CD14-positive monocyte (primary cell): ENCODE results near the gene SASH1. TPM values are rescaled to one million over a fixed set of nuclear protein-coding genes. Genes with fewer than 3 reads are reported as not detected.

Experiments used
- DNase-seq, 3 donors: peaks; one replicate each; pipeline ENCODE4 v3.0.0-alpha.2; 2011 to 2022
- H2AFZ ChIP-seq: 2 replicates; pipeline ENCODE4 v1.6.0; 2012; ENCODE audit warnings: mild to moderate bottlenecking, low read depth, low read length, inconsistent platforms; ENCODE audit not compliant: insufficient read depth, poor library complexity, severe bottlenecking
- H3K27ac ChIP-seq, 2 donors: 1 replicate in 1 of 2; 2 replicates in 1 of 2; pipeline ENCODE4 v1.5.1; 2012 to 2013; ENCODE audit warnings: low read length in 2 of 2, control low read depth in 1 of 2, inconsistent platforms in 1 of 2, low read depth in 1 of 2, mild to moderate bottlenecking in 1 of 2
- H3K27me3 ChIP-seq, 2 donors: one replicate each; pipeline versions ENCODE4 v1.6.0 to v1.6.1; 2011 to 2013; ENCODE audit warnings: low read length in 2 of 2; ENCODE audit not compliant: control insufficient read depth in 2 of 2, insufficient read depth in 2 of 2
- H3K36me3 ChIP-seq, 2 donors: replicated peaks in 1 of 2; 1 replicate in 1 of 2; 2 replicates in 1 of 2; pipeline versions ENCODE4 v1.5.1 to v1.6.1; 2012 to 2013; ENCODE audit warnings: low read length in 2 of 2, control low read depth in 1 of 2, inconsistent platforms in 1 of 2, mild to moderate bottlenecking in 1 of 2; ENCODE audit not compliant: insufficient read depth in 2 of 2, control insufficient read depth in 1 of 2
- H3K4me1 ChIP-seq, 2 donors: 1 replicate in 1 of 2; 2 replicates in 1 of 2; pipeline versions ENCODE4 v1.5.1 to v1.6.1; 2012 to 2013; ENCODE audit warnings: low read length in 2 of 2, control low read depth in 1 of 2, inconsistent platforms in 1 of 2, mild to moderate bottlenecking in 1 of 2, moderate library complexity in 1 of 2; ENCODE audit not compliant: insufficient read depth in 2 of 2, control insufficient read depth in 1 of 2
- H3K4me2 ChIP-seq: replicated peaks from 2 replicates; pipeline ENCODE3; 2012; ENCODE audit warnings: low read length, moderate library complexity, mild to moderate bottlenecking; ENCODE audit not compliant: poor library complexity, severe bottlenecking; ENCODE audit errors: extremely low read depth
- H3K4me3 ChIP-seq, 3 experiments: fragments of 200-600 bp in 1 of 3; sonication (generic) in 1 of 3; replicated peaks in 1 of 3; 1 replicate in 2 of 3; 2 replicates in 1 of 3; pipeline ENCODE4 v1.5.1; 2011 to 2013; ENCODE audit warnings: low read length in 3 of 3, mild to moderate bottlenecking in 3 of 3, control low read depth in 2 of 3, low read depth in 2 of 3, inconsistent platforms in 1 of 3, moderate library complexity in 1 of 3
- H3K79me2 ChIP-seq: 2 replicates; pipeline ENCODE4 v1.6.0; 2012; ENCODE audit warnings: mild to moderate bottlenecking, control low read depth, inconsistent platforms, low read length, moderate library complexity; ENCODE audit not compliant: insufficient read depth
- H3K9ac ChIP-seq: 2 replicates; pipeline ENCODE4 v1.6.0; 2017; ENCODE audit warnings: low read length, mild to moderate bottlenecking; ENCODE audit not compliant: insufficient read depth, poor library complexity, severe bottlenecking
- H3K9me3 ChIP-seq, 2 donors: replicated peaks in 1 of 2; 1 replicate in 1 of 2; 2 replicates in 1 of 2; pipeline versions ENCODE4 v1.5.1 to v1.6.1; 2012 to 2013; ENCODE audit warnings: low read length in 2 of 2, control low read depth in 1 of 2; ENCODE audit not compliant: control insufficient read depth in 1 of 2, insufficient read depth in 1 of 2
- H4K20me1 ChIP-seq: 2 replicates; pipeline ENCODE4 v1.6.0; 2012; ENCODE audit warnings: mild to moderate bottlenecking, low read length, control low read depth, moderate library complexity; ENCODE audit not compliant: insufficient read depth
- H3K27ac Mint-ChIP-seq, 7 donors: one replicate each; pipeline ENCODE4 v1.8.0; 2020; ENCODE audit warnings: mild to moderate bottlenecking in 7 of 7, mixed read lengths in 7 of 7, moderate library complexity in 6 of 7, inconsistent platforms in 2 of 7
- H3K27me3 Mint-ChIP-seq, 3 donors: one replicate each; pipeline ENCODE4 v1.8.0; 2021 to 2022; ENCODE audit warnings: low read depth in 3 of 3, mild to moderate bottlenecking in 3 of 3, mixed read lengths in 3 of 3, moderate library complexity in 3 of 3, inconsistent platforms in 1 of 3
- H3K36me3 Mint-ChIP-seq, 2 donors: one replicate each; pipeline ENCODE4 v1.8.0; 2020; ENCODE audit warnings: mixed read lengths in 2 of 2, inconsistent platforms in 1 of 2, mild to moderate bottlenecking in 1 of 2
- H3K4me1 Mint-ChIP-seq: one replicate; pipeline ENCODE4 v1.8.0; 2020; ENCODE audit warnings: mild to moderate bottlenecking, mixed read lengths
- H3K4me3 Mint-ChIP-seq, 2 donors: one replicate each; pipeline ENCODE4 v1.8.0; 2020; ENCODE audit warnings: mild to moderate bottlenecking in 2 of 2, mixed read lengths in 2 of 2, moderate library complexity in 1 of 2
- H3K9me3 Mint-ChIP-seq, 7 donors: one replicate each; pipeline ENCODE4 v1.8.0; 2020 to 2022; ENCODE audit warnings: mixed read lengths in 7 of 7, mild to moderate bottlenecking in 6 of 7, moderate library complexity in 6 of 7, inconsistent platforms in 2 of 7
- WGBS: methylation state at CpG from one replicate; pipeline ENCODE4 v1.1.5; 2013; ENCODE audit warnings: missing lambda C conversion rate; ENCODE audit not compliant: insufficient coverage; 5-methylcytosine and 5-hydroxymethylcytosine counted together
- intact Hi-C, 2 donors: fragments of 100-400 bp; cut with micrococcal nuclease; formaldehyde crosslinking; loops; one replicate each; pipeline versions ENCODE4 v1.15.0 to v1.15.1; 2023
- polyA plus RNA-seq, 3 donors: library from polyadenylated mRNA; depleted of rRNA in 1 of 3; unstranded in 2 of 3; stranded (reverse) in 1 of 3; fragments of 300-500 nt in 2 of 3; fragments of >200 nt in 1 of 3; fragmentation: Illumina TruSeq in 2 of 3; gene quantifications; 1 replicate in 2 of 3; 2 replicates in 1 of 3; pipeline ENCODE4 v1.2.3, GENCODE V29; 2012 to 2021
- TF ChIP-seq, protein P1 (sequence below): fragments of 200-600 bp; IDR thresholded peaks from one replicate; pipeline ENCODE4 v1.8.0; 2022; ENCODE audit warnings: antibody characterized with exemption, mild to moderate bottlenecking

SASH1 gene
- polyA plus RNA-seq, 3 donors = 0.90 to 5.1 (median 4.7) TPM

DNA sequence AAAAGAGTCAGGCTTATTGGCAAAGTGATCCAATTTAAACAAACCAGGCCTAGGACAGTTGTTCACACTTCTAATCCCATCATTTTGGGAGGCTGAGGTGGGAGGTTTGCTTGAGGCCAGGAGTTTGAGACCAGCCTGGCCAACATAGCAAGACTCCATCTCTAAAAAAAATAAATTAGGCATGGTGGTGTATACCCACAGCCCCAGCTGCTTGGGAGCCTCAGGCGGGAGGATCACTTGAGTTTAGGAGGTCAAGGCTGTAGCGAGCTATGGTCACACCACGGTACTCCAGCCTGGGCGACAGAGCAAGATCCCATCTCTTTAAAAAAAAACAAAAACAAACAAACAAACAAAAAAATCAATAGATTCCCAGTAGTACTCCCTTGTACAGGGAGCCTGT is 86.8 kb downstream of the SASH1 start:
- H2AFZ ChIP-seq = no peak overlapping the region
- H3K9me3 Mint-ChIP-seq = peaks cover 0 to 2% (median 0%) of the 10 kb centered on the region in 7 donors
- peaks cover 2 to 9% (median 5%) of the 10 kb centered on the region in 3 donors for H3K27me3 Mint-ChIP-seq
- no peaks in the 10 kb centered on the region for H3K4me1 Mint-ChIP-seq
- TF ChIP-seq, protein P1, sequence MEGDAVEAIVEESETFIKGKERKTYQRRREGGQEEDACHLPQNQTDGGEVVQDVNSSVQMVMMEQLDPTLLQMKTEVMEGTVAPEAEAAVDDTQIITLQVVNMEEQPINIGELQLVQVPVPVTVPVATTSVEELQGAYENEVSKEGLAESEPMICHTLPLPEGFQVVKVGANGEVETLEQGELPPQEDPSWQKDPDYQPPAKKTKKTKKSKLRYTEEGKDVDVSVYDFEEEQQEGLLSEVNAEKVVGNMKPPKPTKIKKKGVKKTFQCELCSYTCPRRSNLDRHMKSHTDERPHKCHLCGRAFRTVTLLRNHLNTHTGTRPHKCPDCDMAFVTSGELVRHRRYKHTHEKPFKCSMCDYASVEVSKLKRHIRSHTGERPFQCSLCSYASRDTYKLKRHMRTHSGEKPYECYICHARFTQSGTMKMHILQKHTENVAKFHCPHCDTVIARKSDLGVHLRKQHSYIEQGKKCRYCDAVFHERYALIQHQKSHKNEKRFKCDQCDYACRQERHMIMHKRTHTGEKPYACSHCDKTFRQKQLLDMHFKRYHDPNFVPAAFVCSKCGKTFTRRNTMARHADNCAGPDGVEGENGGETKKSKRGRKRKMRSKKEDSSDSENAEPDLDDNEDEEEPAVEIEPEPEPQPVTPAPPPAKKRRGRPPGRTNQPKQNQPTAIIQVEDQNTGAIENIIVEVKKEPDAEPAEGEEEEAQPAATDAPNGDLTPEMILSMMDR = no peak
- no peaks in the 10 kb centered on the region for H3K27me3 ChIP-seq
- DNase-seq = no peak
- no peak overlapping the region for H3K9ac ChIP-seq
- no peaks in the 10 kb centered on the region for H4K20me1 ChIP-seq
- no peak overlapping the region for H3K4me3 ChIP-seq
- no peaks in the 10 kb centered on the region for H3K79me2 ChIP-seq
- intact Hi-C loops = no loop called here
- H3K27ac Mint-ChIP-seq = no peak overlapping the region
- H3K9me3 ChIP-seq = no peaks in the 10 kb centered on the region
- H3K27ac ChIP-seq = no peak overlapping the region
- no peaks in the 10 kb centered on the region for H3K36me3 Mint-ChIP-seq
- H3K4me3 Mint-ChIP-seq = no peak overlapping the region
- H3K4me2 ChIP-seq = no peak overlapping the region
- no peaks in the 10 kb centered on the region for H3K36me3 ChIP-seq
- no CpG with 5 or more reads among the region's 4 CpGs for WGBS
- no peaks in the 10 kb centered on the region for H3K4me1 ChIP-seq

DNA sequence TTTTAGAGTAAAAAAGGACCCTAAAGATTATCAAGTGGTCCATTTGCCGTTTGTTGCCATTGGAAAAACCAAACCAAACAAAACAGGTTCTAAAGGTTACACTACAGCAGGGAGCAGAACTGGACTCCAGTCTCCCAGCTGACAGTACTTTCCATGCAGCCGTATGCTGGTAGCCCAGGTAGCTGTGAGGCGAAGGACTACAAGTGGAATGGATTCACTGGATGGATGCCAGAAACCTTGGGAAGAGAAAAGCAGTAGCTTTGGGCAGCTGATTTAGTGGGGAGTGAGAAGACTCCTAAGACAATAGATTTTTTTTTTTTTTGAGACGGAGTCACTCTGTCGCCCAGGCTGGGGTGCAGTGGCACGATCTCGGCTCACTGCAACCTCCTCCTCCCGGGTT is 88.3 kb downstream of the SASH1 start:
- no peak for DNase-seq
- Histone ChIP-seq H3K36me3 (no peaks in the 10 kb centered on the region), H4K20me1 (no peaks in the 10 kb centered on the region), H3K9ac (no peak overlapping the region), H3K27me3 (no peaks in the 10 kb centered on the region), H3K4me2 (no peak overlapping the region), H3K27ac (no peak overlapping the region), H3K4me1 (no peaks in the 10 kb centered on the region), H3K9me3 (no peaks in the 10 kb centered on the region), H3K79me2 (no peaks in the 10 kb centered on the region), H3K4me3 (no peak overlapping the region), H2AFZ (no peak overlapping the region)
- H3K9me3 Mint-ChIP-seq = peaks cover 0 to 2% (median 0%) of the 10 kb centered on the region in 7 donors
- H3K36me3 Mint-ChIP-seq = no peaks in the 10 kb centered on the region
- no peak overlapping the region for H3K4me3 Mint-ChIP-seq
- intact Hi-C loops = no loop called here
- WGBS = 100% methylated on average over 2 of the region's 8 CpGs
- H3K27ac Mint-ChIP-seq = no peak overlapping the region
- peaks cover 3% of the 10 kb centered on the region for H3K4me1 Mint-ChIP-seq
- H3K27me3 Mint-ChIP-seq = peaks cover 2 to 10% (median 10%) of the 10 kb centered on the region in 3 donors
- TF ChIP-seq, protein P1 = no peak
